ENCODE results near the gene BCL10. TPM values are rescaled to one million over a fixed set of nuclear protein-coding genes. Genes with fewer than 3 reads are reported as not detected.

Gene BCL10
- 28.7 and 53.1 TPM in 2 replicates for total RNA-seq

DNA sequence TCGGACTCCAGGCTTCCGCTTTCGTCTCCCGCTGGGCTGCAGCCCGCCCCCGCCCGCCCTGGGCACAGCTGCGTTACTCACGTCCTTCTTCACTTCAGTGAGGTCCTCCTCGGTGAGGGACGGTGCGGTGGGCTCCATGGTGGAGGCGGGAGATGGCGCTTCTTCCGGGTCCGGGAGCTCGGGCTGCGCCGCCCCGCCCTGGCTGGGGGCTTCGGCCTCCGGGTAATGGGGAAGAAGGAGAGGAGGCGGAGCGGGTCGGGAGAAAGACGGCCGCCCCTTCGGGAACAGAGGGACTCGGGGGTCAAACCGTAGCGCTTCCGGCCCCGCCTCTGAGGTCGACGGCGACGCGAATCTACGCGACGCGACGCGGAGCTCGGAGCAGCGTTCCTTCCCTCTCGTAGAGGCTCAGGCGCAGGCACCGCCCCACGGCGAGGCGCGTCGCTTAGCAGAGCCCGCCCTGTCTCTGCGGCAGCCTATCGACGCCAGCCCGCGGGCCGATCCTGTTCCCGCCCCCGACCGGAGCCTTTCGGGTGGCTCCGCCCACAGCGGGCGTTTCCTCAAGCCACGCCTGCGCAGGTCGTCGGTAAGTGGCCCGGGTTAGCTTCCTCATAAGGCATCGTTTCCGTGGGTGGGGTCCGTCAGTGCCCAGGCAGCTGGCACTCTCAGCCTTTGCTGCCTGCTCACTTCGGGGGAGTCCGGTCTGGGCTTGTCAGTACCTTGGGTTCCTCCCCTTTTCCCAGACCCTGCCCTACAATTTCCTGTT, at the start of gene BCL10:
BCL10 (minus strand) TSS at position 418 of the 763 bp plus-strand sequence; CDS start at position 138, 280 bp downstream.

GRCh38 chr1:85259118-85259911, 17.1 kb downstream of the BCL10 start, which contains the start of gene C1orf52:
C1orf52 (minus strand) TSS chr1:85259662; CDS start chr1:85259633, 29 bp downstream.

Other genes starting within 250 kb of the BCL10 start
- gene MCOLN3, start 228.1 kb downstream of the BCL10 start, total RNA-seq: not detected in 2 replicates
- gene SYDE2, start 75.6 kb downstream of the BCL10 start, total RNA-seq: 2.4 TPM in 2 replicates
- gene C1orf52, start 17.0 kb downstream of the BCL10 start, total RNA-seq: 11.2 and 15.2 TPM in 2 replicates
- 34.7 and 53.8 TPM in 2 replicates for gene DDAH1, start 188.5 kb upstream of the BCL10 start, total RNA-seq